Stimulated activated CD8-positive, alpha-beta memory T cell treated with anti-CD3 and anti-CD28 coated beads, Interleukin-7, amount 100 ng/mL, for 4 hours (primary cell): ENCODE results near the gene SPRY1.

Experiments
- DNase-seq, 2 donors: peaks; one replicate each; pipeline ENCODE4 v3.0.0-alpha.2; 2020; ENCODE audit warnings: low read depth in 2 of 2

SPRY1 gene

GRCh38 chr4:123409334-123409733 lies 12.7 kb downstream of the SPRY1 start:
- DNase-seq = no peak

- no peak for DNase-seq
Measured at GRCh38 chr4:123411514-123411913, 14.9 kb downstream of the SPRY1 start.

- no peak for DNase-seq
Measured at GRCh38 chr4:123412091-123412505, 15.5 kb downstream of the SPRY1 start.

- no peak for DNase-seq
Measured at GRCh38 chr4:123412700-123413512, 16.3 kb downstream of the SPRY1 start.

GRCh38 chr4:123415576-123415975 lies 19.0 kb downstream of the SPRY1 start:
- DNase-seq = no peak

- DNase-seq = peak; percentile 53 to 59
Measured at GRCh38 chr4:123415977-123416376, 19.4 kb downstream of the SPRY1 start.

- DNase-seq = no peak
Measured at GRCh38 chr4:123417813-123418212, 21.2 kb downstream of the SPRY1 start.

GRCh38 chr4:123418351-123418931 lies 21.8 kb downstream of the SPRY1 start:
- no peak for DNase-seq

- no peak for DNase-seq
Measured at GRCh38 chr4:123419885-123420755, 23.5 kb downstream of the SPRY1 start.

- DNase-seq = peak in 1 of 2 donors; percentile 25
Measured at GRCh38 chr4:123421227-123421936, 24.8 kb downstream of the SPRY1 start.

GRCh38 chr4:123421937-123422781 lies 25.6 kb downstream of the SPRY1 start:
- no peak for DNase-seq

- DNase-seq = no peak
Measured at GRCh38 chr4:123423819-123424218, 27.2 kb downstream of the SPRY1 start.

- no peak for DNase-seq
Measured at GRCh38 chr4:123427951-123428350, 31.4 kb downstream of the SPRY1 start.

GRCh38 chr4:123430031-123430430 lies 33.4 kb downstream of the SPRY1 start:
- DNase-seq = peak; percentile 27 to 28

GRCh38 chr4:123430501-123430900 lies 33.9 kb downstream of the SPRY1 start:
- no peak for DNase-seq

- no peak for DNase-seq
Measured at GRCh38 chr4:123433573-123433972, 37.0 kb downstream of the SPRY1 start.

- DNase-seq = no peak
Measured at GRCh38 chr4:123433976-123434375, 37.4 kb downstream of the SPRY1 start.

- no peak for DNase-seq
Measured at GRCh38 chr4:123435246-123436113, 38.9 kb downstream of the SPRY1 start.

- no peak for DNase-seq
Measured at GRCh38 chr4:123438031-123438430, 41.4 kb downstream of the SPRY1 start.
